Activated CD4-positive, alpha-beta memory T cell treated with anti-CD3 and anti-CD28 coated beads for 36 hours (primary cell): ENCODE results near the gene SLC6A6. TPM values are rescaled to one million over a fixed set of nuclear protein-coding genes. Genes with fewer than 3 reads are reported as not detected.

Source experiments
- CTCF ChIA-PET: fragments of 350-600 bp; sonication (Branson Sonifier 250); formaldehyde crosslinking; loops from one replicate; lab custom pipeline; 2021; ENCODE audit warnings: antibody characterized with exemption, inconsistent platforms; lab: Charles Lee
- POLR2A ChIA-PET: fragments of 350-600 bp; sonication (Branson Sonifier 250); formaldehyde crosslinking; loops from one replicate; lab custom pipeline; 2021; ENCODE audit warnings: antibody characterized with exemption; lab: Charles Lee
- DNase-seq: peaks from one replicate; pipeline ENCODE4 v3.0.0-alpha.2; 2020
- H3K27ac Mint-ChIP-seq: one replicate; pipeline ENCODE4 v1.8.0; 2021; ENCODE audit warnings: mixed read lengths
- H3K27me3 Mint-ChIP-seq: one replicate; pipeline ENCODE4 v1.8.0; 2021; ENCODE audit warnings: mixed read lengths
- H3K36me3 Mint-ChIP-seq: one replicate; pipeline ENCODE4 v1.8.0; 2021; ENCODE audit warnings: mixed read lengths
- H3K4me1 Mint-ChIP-seq: one replicate; pipeline ENCODE4 v1.8.0; 2021; ENCODE audit warnings: low read depth, mixed read lengths
- H3K4me3 Mint-ChIP-seq: one replicate; pipeline ENCODE4 v1.8.0; 2021; ENCODE audit warnings: mild to moderate bottlenecking, mixed read lengths
- H3K9me3 Mint-ChIP-seq: one replicate; pipeline ENCODE4 v1.8.0; 2021; ENCODE audit warnings: mixed read lengths
- intact Hi-C: fragments of 100-400 bp; cut with micrococcal nuclease; formaldehyde crosslinking; loops from one replicate; pipeline ENCODE4 v1.15.1; 2023
- total RNA-seq, 2 experiments: library from RNA; stranded (reverse); gene quantifications; one replicate each; pipeline ENCODE4 v1.2.3, GENCODE V29; 2021

SLC6A6 gene
- total RNA-seq, 2 experiments from 2014 or later = 44.0 to 45.1 TPM

GRCh38 chr3:14459384-14459783 lies 57.0 kb downstream of the SLC6A6 start:
- Mint-ChIP-seq H3K9me3 (no peaks in the 10 kb centered on the region), H3K27me3 (no peaks in the 10 kb centered on the region), H3K36me3 (peaks cover 30% of the 10 kb centered on the region), H3K27ac (peak overlapping the region; percentile 76), H3K4me3 (no peak overlapping the region), H3K4me1 (peaks cover 35% of the 10 kb centered on the region)
- ChIA-PET CTCF (interaction anchor here (1.4 to 2.4 kb wide), 3 partner anchors 8 to 256 kb away, joined by 4 to 22 read pairs (median 5); no protein-coding TSS in a partner anchor), POLR2A (interaction anchor here (1.1 to 1.9 kb wide), 4 partner anchors 16 to 196 kb away, joined by 3 to 22 read pairs (median 8); partner anchors contain the start of gene SLC6A6)
- no peak for DNase-seq
- intact Hi-C loops = no loop called here

GRCh38 chr3:14459787-14460186 lies 57.4 kb downstream of the SLC6A6 start:
- ChIA-PET POLR2A (no interaction called here), CTCF (interaction anchor here (1.4 to 2.4 kb wide), 3 partner anchors 8 to 256 kb away, joined by 4 to 22 read pairs (median 5); no protein-coding TSS in a partner anchor)
- Mint-ChIP-seq H3K36me3 (peaks cover 27% of the 10 kb centered on the region), H3K9me3 (no peaks in the 10 kb centered on the region), H3K27me3 (no peaks in the 10 kb centered on the region), H3K27ac (peak overlapping the region; percentile 35), H3K4me1 (peaks cover 35% of the 10 kb centered on the region), H3K4me3 (no peak overlapping the region)
- DNase-seq = no peak
- intact Hi-C loops = loop anchor here (2.0 to 5.0 kb wide), 2 partner anchors 199 to 562 kb away; no protein-coding TSS in a partner anchor

DNA sequence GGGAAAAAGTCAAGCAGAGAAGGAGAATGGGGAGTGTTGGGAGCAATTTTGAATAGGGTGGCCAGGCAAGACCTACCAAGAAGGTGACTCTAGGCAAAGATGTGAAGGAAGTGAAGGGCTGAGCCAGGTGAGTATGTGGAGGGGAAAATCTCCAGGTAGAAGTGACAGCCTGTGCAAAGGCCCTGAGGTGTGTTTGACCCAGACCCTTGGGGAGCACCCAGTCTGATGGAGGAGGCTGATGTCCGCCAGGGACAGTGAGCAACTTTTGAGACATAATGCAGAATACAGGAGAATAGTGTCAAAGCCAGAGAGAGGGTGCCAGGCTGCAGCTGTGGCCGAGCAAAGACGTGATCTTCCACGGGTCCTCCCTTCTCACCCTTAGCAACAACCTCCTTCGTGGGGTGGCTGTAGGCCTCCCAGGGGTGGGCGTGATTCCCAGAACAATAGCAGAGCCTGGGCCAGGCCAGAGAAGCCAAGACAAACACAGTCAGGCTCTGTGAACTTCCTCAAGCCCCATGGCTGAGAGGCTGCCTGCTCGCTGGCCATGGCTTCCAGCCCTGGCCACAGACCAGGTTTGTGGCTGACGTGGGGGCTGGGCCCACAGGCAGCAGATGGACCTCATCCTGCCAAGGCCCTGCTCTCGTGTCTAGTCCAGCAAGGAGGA lies 58.1 kb downstream of the SLC6A6 start:
- peaks cover 23% of the 10 kb centered on the region for H3K36me3 Mint-ChIP-seq
- peak overlapping the region; percentile 35 for H3K27ac Mint-ChIP-seq
- CTCF ChIA-PET = interaction anchor here (0.8 to 1.5 kb wide), 5 partner anchors 58 to 257 kb away, joined by 3 to 8 read pairs (median 4); partner anchors contain the start of gene SLC6A6
- intact Hi-C loops = loop anchor here (2.0 to 5.0 kb wide), 2 partner anchors 200 to 563 kb away; no protein-coding TSS in a partner anchor
- peaks cover 35% of the 10 kb centered on the region for H3K4me1 Mint-ChIP-seq
- H3K27me3 Mint-ChIP-seq = no peaks in the 10 kb centered on the region
- H3K9me3 Mint-ChIP-seq = no peaks in the 10 kb centered on the region
- no peak overlapping the region for H3K4me3 Mint-ChIP-seq
- DNase-seq = no peak
- POLR2A ChIA-PET = no interaction called here

DNA sequence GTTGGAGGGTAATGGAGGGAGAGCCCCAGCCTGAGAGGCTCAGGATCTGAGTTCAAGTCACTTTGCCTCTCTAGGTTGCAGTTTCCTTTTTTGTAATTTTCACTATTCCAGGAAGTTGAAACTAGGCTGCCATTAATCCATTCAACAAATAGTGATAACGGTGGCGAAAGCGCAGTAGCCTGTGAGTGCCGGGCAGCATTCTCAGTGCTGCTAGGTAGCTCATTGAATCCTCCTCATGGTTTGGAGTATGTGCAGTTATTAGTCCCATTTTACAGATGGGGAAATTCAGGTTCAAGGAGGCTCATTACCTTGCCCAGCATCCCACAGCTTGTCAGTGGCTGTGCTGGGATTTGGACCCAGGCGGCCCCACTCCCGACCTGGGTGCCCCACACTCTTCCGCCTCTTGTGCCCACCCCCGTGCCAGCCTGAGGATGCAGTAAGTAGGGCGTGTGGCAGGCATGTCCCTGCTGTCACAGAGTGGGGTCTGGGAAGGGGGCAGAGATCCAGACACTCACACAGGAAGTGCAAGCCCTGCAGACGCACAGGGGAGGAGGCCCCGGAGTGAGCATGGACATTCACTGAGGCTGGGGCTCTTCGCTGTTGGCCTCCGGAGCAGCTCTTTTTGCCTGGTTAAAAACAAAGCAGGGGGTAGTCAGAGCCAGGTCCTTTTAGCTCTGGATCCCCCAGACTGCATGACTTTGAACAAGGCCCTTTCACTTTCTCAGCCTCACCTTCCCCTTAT lies 58.8 kb downstream of the SLC6A6 start:
- POLR2A ChIA-PET = no interaction called here
- H3K27me3 Mint-ChIP-seq = no peaks in the 10 kb centered on the region
- CTCF ChIA-PET = interaction anchor here (0.8 to 1.6 kb wide), 4 partner anchors 35 to 257 kb away, joined by 3 to 8 read pairs (median 4); partner anchors contain the start of gene SLC6A6
- no peak overlapping the region for H3K4me3 Mint-ChIP-seq
- DNase-seq = no peak
- intact Hi-C loops = loop anchor here (2.0 to 5.0 kb wide), 2 partner anchors 200 to 564 kb away; no protein-coding TSS in a partner anchor
- peaks cover 35% of the 10 kb centered on the region for H3K4me1 Mint-ChIP-seq
- H3K27ac Mint-ChIP-seq = peak overlapping the region; percentile 54
- H3K9me3 Mint-ChIP-seq = no peaks in the 10 kb centered on the region
- peaks cover 23% of the 10 kb centered on the region for H3K36me3 Mint-ChIP-seq

- POLR2A ChIA-PET = interaction anchor here (1.0 to 1.5 kb wide), 2 partner anchors 25 to 59 kb away, joined by 3 to 7 read pairs; partner anchors contain the start of gene SLC6A6
- no peaks in the 10 kb centered on the region for H3K27me3 Mint-ChIP-seq
- H3K4me3 Mint-ChIP-seq = no peak overlapping the region
- peaks cover 35% of the 10 kb centered on the region for H3K4me1 Mint-ChIP-seq
- intact Hi-C loops = loop anchor here (1.0 to 5.0 kb wide), 4 partner anchors 30 to 565 kb away; partner anchors contain the start of gene SLC6A6
- no peaks in the 10 kb centered on the region for H3K9me3 Mint-ChIP-seq
- DNase-seq = peak; percentile 58
- H3K36me3 Mint-ChIP-seq = peaks cover 23% of the 10 kb centered on the region
- CTCF ChIA-PET = interaction anchor here (0.7 to 1.8 kb wide), 11 partner anchors 9 to 566 kb away, joined by 3 to 9 read pairs (median 4); partner anchors contain the start of gene SLC6A6
- peak overlapping the region; percentile 65 for H3K27ac Mint-ChIP-seq
Observed at GRCh38 chr3:14461748-14462324, 59.4 kb downstream of the SLC6A6 start.

DNA sequence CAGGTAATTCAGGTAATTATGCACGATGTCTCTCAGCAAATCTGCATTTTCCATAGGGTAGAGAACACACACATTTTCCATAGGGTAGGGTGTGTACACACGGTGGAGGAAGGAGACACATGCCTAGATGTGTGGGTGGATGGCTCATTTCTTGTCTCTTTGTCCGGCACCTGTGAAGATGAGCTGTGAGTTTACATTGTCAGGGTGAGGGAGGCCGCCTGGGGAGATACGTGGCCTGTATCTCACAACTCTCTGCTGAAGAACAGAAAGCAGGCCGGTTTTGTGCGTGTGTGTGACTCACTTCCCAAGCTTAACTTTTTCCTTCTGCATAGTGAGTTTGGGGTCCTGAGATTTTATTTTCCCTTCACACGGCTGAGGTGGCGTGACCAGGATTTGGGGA lies 60.3 kb downstream of the SLC6A6 start:
- CTCF ChIA-PET = interaction anchor here (0.7 to 1.8 kb wide), 11 partner anchors 10 to 566 kb away, joined by 3 to 9 read pairs (median 4); partner anchors contain the start of gene SLC6A6
- DNase-seq = peak; percentile 71
- intact Hi-C loops = loop anchor here (1.0 to 5.0 kb wide), 3 partner anchors 30 to 565 kb away; partner anchors contain the start of gene SLC6A6
- POLR2A ChIA-PET = interaction anchor here (0.9 to 1.5 kb wide), 3 partner anchors 26 to 60 kb away, joined by 3 to 7 read pairs (median 3); partner anchors contain the start of gene SLC6A6
- peak overlapping the region; percentile 65 for H3K27ac Mint-ChIP-seq
- H3K4me3 Mint-ChIP-seq = no peak overlapping the region
- peaks cover 24% of the 10 kb centered on the region for H3K36me3 Mint-ChIP-seq
- peaks cover 35% of the 10 kb centered on the region for H3K4me1 Mint-ChIP-seq
- H3K9me3 Mint-ChIP-seq = no peaks in the 10 kb centered on the region
- H3K27me3 Mint-ChIP-seq = no peaks in the 10 kb centered on the region

DNA sequence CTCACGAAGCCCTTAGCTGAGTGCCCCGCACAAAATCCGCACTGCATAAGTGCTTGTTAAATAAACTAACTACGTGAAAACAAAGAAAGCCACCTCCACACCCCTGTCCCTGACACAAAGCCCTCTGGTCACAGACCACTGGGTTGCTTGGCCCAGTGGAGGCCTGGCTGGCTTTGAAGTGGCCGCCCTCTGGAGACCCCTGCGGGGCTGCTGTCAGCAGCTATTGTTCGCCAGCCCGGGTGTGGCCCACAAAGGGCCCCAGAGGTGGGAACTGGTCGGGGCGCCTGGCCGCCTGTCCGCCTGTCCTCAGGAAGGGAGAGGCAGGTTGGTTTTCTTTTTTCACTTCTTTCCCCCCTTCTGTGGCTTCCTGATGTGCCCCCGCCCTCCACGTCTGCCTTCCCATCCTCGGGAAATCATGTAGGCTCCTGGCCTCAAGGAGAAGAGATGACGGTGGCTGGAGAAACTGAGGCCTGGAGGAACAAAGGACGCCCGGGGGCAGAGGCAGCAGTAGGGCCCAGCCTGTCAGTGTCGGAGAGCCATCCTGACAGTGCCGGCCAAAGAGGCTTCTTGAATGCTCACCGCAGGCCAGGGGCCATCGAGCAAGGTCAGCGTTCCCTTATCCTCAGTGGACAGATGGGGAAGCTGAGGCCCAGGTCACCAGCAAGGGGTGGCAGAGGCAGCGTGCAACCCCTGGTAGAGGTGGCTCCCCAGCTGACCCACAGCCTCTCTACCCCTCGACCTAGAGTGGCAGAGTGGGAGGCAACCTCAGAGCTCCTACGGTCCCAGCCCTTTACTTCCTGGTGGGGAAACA lies 61.1 kb downstream of the SLC6A6 start:
- DNase-seq = no peak
- Mint-ChIP-seq H3K4me1 (peaks cover 28% of the 10 kb centered on the region), H3K27ac (peak overlapping the region; percentile 65), H3K9me3 (no peaks in the 10 kb centered on the region), H3K36me3 (peaks cover 25% of the 10 kb centered on the region), H3K4me3 (no peak overlapping the region), H3K27me3 (no peaks in the 10 kb centered on the region)
- ChIA-PET POLR2A (interaction anchor here (0.9 to 1.5 kb wide), 2 partner anchors 31 to 61 kb away, joined by 3 to 7 read pairs; partner anchors contain the start of gene SLC6A6), CTCF (interaction anchor here (0.8 to 1.8 kb wide), 7 partner anchors 30 to 567 kb away, joined by 3 to 9 read pairs (median 5); partner anchors contain the start of gene SLC6A6)
- intact Hi-C loops = loop anchor here (5.0 kb wide), 1 partner anchor 566 kb away; no protein-coding TSS in a partner anchor

GRCh38 chr3:14464141-14464465 lies 61.7 kb downstream of the SLC6A6 start:
- H3K9me3 Mint-ChIP-seq = no peaks in the 10 kb centered on the region
- H3K4me3 Mint-ChIP-seq = no peak overlapping the region
- ChIA-PET POLR2A (no interaction called here), CTCF (interaction anchor here (0.8 kb wide), 1 partner anchor 568 kb away, joined by 3 read pairs; no protein-coding TSS in a partner anchor)
- no peaks in the 10 kb centered on the region for H3K27me3 Mint-ChIP-seq
- DNase-seq = no peak
- peaks cover 22% of the 10 kb centered on the region for H3K4me1 Mint-ChIP-seq
- no peak overlapping the region for H3K27ac Mint-ChIP-seq
- intact Hi-C loops = loop anchor here (5.0 kb wide), 1 partner anchor 567 kb away; no protein-coding TSS in a partner anchor
- peaks cover 25% of the 10 kb centered on the region for H3K36me3 Mint-ChIP-seq

- Mint-ChIP-seq H3K36me3 (peaks cover 25% of the 10 kb centered on the region), H3K27me3 (no peaks in the 10 kb centered on the region), H3K4me1 (peaks cover 19% of the 10 kb centered on the region), H3K9me3 (no peaks in the 10 kb centered on the region), H3K27ac (no peak overlapping the region), H3K4me3 (no peak overlapping the region)
- no peak for DNase-seq
- ChIA-PET CTCF (interaction anchor here (0.8 kb wide), 1 partner anchor 568 kb away, joined by 3 read pairs; no protein-coding TSS in a partner anchor), POLR2A (no interaction called here)
- intact Hi-C loops = loop anchor here (5.0 kb wide), 1 partner anchor 567 kb away; no protein-coding TSS in a partner anchor
Observed at GRCh38 chr3:14464521-14464920, 62.1 kb downstream of the SLC6A6 start.

DNA sequence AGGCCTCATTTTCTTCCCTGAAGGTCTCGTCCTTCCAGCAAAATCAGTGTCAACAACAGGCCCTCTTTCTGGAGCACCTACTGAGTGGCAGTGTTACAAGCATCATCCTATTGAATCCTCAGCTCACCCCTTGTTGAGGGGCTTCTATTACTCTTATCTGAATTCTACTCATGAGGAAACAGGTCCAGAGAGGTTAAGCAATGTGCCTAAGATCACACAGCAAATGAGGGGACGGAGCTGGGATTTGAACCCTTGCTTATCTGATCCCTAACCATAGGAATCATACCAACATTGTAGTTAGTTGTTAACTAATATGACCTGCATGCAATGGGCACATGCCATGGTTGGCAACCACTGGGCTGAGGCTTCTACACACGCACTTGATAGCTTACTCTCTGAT lies 63.0 kb downstream of the SLC6A6 start:
- CTCF ChIA-PET = interaction anchor here (3.2 to 4.4 kb wide), 2 partner anchors 63 to 262 kb away, joined by 21 to 35 read pairs; partner anchors contain the start of gene SLC6A6
- Mint-ChIP-seq H3K27me3 (no peaks in the 10 kb centered on the region), H3K36me3 (peaks cover 23% of the 10 kb centered on the region), H3K4me3 (no peak overlapping the region), H3K9me3 (no peaks in the 10 kb centered on the region), H3K4me1 (peaks cover 13% of the 10 kb centered on the region), H3K27ac (no peak overlapping the region)
- no peak for DNase-seq
- POLR2A ChIA-PET = no interaction called here
- intact Hi-C loops = no loop called here
